Measurements from ENCODE around the gene LCOR.

DNA sequence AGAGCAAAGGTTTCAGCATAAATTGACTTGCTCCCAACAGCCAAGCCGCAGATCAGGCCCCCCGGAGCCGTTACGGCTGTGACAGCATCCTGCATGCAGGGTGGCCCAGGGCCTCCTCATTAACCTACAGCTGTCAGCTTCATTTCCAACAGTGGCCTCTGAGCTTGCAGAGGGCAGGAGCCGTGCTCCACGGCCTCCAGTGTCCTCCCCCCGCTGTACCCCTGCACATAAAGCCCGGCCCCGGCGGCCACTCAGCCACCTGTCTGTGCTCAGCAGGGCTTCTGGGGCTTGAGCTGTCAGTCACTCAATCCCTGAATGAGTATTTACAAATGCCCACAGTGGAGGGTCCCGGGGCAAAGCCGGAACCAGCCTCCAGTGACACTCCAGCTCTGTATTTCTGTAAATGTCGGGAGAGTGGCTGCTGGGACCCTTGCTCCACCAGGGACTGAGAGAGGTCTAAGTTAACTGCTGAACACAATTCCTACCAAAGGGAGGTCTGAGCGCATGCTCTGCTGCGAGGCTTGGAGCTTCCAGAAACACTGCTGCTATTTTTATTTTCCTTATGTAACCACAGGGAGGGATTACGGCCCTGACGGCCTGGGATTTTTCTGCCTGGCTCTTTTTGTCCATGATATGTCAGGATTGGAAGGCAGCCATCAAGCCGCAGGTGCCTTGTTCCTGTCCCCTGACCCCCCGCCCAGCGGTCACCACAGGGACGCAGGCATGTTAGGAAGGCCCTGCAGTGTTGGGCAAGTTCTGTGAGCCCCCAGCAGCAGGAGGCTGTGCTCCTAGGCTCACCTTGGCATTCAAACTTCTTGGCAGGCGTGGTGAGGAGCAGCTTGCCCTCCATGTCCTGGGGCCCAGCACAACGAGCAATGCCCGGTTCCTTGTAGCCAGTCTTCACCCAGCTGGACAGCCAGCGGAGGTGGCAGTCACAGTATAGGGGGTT, 188.6 kb downstream of the LCOR start:
- TF ChIP-seq EZH2 (optimal IDR thresholded peaks at IDR 0.05; ENCODE audit: low read depth, low read length) (no peak), EZH2phosphoT487 (IDR thresholded peaks at IDR 0.05; ENCODE audit: low read length) (no peak)
- TF ChIP-seq, protein P1, sequence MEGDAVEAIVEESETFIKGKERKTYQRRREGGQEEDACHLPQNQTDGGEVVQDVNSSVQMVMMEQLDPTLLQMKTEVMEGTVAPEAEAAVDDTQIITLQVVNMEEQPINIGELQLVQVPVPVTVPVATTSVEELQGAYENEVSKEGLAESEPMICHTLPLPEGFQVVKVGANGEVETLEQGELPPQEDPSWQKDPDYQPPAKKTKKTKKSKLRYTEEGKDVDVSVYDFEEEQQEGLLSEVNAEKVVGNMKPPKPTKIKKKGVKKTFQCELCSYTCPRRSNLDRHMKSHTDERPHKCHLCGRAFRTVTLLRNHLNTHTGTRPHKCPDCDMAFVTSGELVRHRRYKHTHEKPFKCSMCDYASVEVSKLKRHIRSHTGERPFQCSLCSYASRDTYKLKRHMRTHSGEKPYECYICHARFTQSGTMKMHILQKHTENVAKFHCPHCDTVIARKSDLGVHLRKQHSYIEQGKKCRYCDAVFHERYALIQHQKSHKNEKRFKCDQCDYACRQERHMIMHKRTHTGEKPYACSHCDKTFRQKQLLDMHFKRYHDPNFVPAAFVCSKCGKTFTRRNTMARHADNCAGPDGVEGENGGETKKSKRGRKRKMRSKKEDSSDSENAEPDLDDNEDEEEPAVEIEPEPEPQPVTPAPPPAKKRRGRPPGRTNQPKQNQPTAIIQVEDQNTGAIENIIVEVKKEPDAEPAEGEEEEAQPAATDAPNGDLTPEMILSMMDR (IDR thresholded peaks at IDR 0.05; ENCODE audit: low read length), result no peak
